Measurements from ENCODE around the gene MSMO1. TPM values are rescaled to one million over a fixed set of nuclear protein-coding genes. Genes with fewer than 3 reads are reported as not detected.

MSMO1 gene
- total and polyA plus RNA-seq, 2 of the 8 experiments (the other 6 are each of a cell fraction or from before 2014, with no cell fraction given) = 79.8 to 109 TPM

- no peak for TF ChIP-seq CTBP2 (IDR thresholded peaks at IDR 0.05; ENCODE audit: borderline replicate concordance, insufficient read depth, insufficient read length, low read length)
- peak; percentile 92 for TF ChIP-seq ASH2L (IDR thresholded peaks at IDR 0.05; ENCODE audit: low read length)
- TF ChIP-seq TAF1 (IDR thresholded peaks at IDR 0.05; ENCODE audit: low read depth, low read length) = peak; percentile 82
- peak; percentile 73 for TF ChIP-seq TAF7 (optimal IDR thresholded peaks at IDR 0.05; ENCODE audit: borderline replicate concordance, low read depth, low read length)
- TF ChIP-seq TEAD4 (IDR thresholded peaks at IDR 0.05; ENCODE audit: low read depth, low read length) = no peak
- TF ChIP-seq PHF8 (conservative IDR thresholded peaks at IDR 0.05; ENCODE audit: low read depth, low read length) = peak; percentile 76
- TF ChIP-seq YY1 (IDR thresholded peaks at IDR 0.05; ENCODE audit: low read depth, low read length) = peak; percentile 67; the same call in 1 of the 2 replicates
- peak; percentile 68 to 73; a peak in 2 of 3 replicates for TF ChIP-seq POLR2A (IDR thresholded peaks at IDR 0.05; ENCODE audit: control extremely low read depth in 1 of 2, low read depth in 2 of 2, low read length in 2 of 2)
- TF ChIP-seq SIN3A (conservative IDR thresholded peaks at IDR 0.05 in 1 of 2, IDR thresholded peaks at IDR 0.05 in 1 of 2; ENCODE audit: low read depth in 1 of 2, low read length in 2 of 2) = peak; percentile 20 to 55; a peak in 3 of 4 replicates
- no peak for TF ChIP-seq JUND (IDR thresholded peaks at IDR 0.05; ENCODE audit: low read length)
- no peak for TF ChIP-seq KDM1A (IDR thresholded peaks at IDR 0.05; ENCODE audit: borderline replicate concordance, low read length)
- TF ChIP-seq RBBP5 (IDR thresholded peaks at IDR 0.05; ENCODE audit: borderline replicate concordance, low read depth, low read length) = peak; percentile 4; the same call in 1 of the 2 replicates
- TF ChIP-seq KDM5A (IDR thresholded peaks at IDR 0.05; ENCODE audit: low read length) = no peak; the same call in 1 of the 2 replicates
- no peak for TF ChIP-seq NRF1 (IDR thresholded peaks at IDR 0.05; ENCODE audit: low read depth, low read length)
Observed at GRCh38 chr4:165327211-165328100, at the start of gene MSMO1 (continued).
